ENCODE results near the gene CNTN3. TPM values are rescaled to one million over a fixed set of nuclear protein-coding genes. Genes with fewer than 3 reads are reported as not detected.

Gene CNTN3
- total and polyA plus RNA-seq, 2 of the 13 experiments (the other 11 are each of a cell fraction or from before 2014, with no cell fraction given): not detected

- no peak overlapping the region for H2AFZ ChIP-seq (ENCODE audit: low read length)
- H3K27me3 ChIP-seq (ENCODE audit: control insufficient read depth in 1 of 2, insufficient read depth in 2 of 2, low read length in 2 of 2): no peaks in the 10 kb centered on the region; a peak in 1 of 5 replicates
- H3K27ac ChIP-seq (ENCODE audit: extremely low read length, insufficient read depth, low read length): no peak overlapping the region
- H3K9me3 ChIP-seq (ENCODE audit: low read length): no peaks in the 10 kb centered on the region
- FAIRE-seq (no peak), DNase-seq (ENCODE audit: low spot score) (no peak), ATAC-seq (no peak)
- no peaks in the 10 kb centered on the region for H4K20me1 ChIP-seq (ENCODE audit: insufficient read depth, low read length)
- ChIA-PET CTCF (ENCODE audit: low intra/inter-chr PET ratio, low total read pairs) (no interaction called here), POLR2A (no interaction called here)
- no peaks in the 10 kb centered on the region for H3K36me3 ChIP-seq (replicated peaks in 1 of 2; ENCODE audit: control insufficient read depth in 1 of 2, insufficient read depth in 2 of 2, low read length in 2 of 2)
- H3K4me1 ChIP-seq (ENCODE audit: insufficient read depth, low read length): no peaks in the 10 kb centered on the region
- WGBS (ENCODE audit: low lambda C conversion rate): 0% methylated on average over 1 of the region's 1 CpG
- TF ChIP-seq, protein P1, sequence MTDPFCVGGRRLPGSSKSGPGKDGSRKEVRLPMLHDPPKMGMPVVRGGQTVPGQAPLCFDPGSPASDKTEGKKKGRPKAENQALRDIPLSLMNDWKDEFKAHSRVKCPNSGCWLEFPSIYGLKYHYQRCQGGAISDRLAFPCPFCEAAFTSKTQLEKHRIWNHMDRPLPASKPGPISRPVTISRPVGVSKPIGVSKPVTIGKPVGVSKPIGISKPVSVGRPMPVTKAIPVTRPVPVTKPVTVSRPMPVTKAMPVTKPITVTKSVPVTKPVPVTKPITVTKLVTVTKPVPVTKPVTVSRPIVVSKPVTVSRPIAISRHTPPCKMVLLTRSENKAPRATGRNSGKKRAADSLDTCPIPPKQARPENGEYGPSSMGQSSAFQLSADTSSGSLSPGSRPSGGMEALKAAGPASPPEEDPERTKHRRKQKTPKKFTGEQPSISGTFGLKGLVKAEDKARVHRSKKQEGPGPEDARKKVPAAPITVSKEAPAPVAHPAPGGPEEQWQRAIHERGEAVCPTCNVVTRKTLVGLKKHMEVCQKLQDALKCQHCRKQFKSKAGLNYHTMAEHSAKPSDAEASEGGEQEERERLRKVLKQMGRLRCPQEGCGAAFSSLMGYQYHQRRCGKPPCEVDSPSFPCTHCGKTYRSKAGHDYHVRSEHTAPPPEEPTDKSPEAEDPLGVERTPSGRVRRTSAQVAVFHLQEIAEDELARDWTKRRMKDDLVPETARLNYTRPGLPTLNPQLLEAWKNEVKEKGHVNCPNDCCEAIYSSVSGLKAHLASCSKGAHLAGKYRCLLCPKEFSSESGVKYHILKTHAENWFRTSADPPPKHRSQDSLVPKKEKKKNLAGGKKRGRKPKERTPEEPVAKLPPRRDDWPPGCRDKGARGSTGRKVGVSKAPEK (CRISPR knock-in tag; IDR thresholded peaks at IDR 0.05; ENCODE audit: borderline replicate concordance): no peak
- TF ChIP-seq TAF1 (CRISPR knock-in tag; IDR thresholded peaks at IDR 0.05): no peak
- BruUV-seq (replicated peaks): no TSS peak
- no peak overlapping the region for H3K4me2 ChIP-seq (ENCODE audit: low read depth, low read length)
- no peak overlapping the region for H3K9ac ChIP-seq (ENCODE audit: insufficient read depth, low read depth, low read length)
- in situ Hi-C loops (cut with HindIII; ENCODE audit: extremely low pct_ligation_motif_present, low pct_unique_long_range_greater_than_20kb): no loop called here
- intact Hi-C loops (cut with micrococcal nuclease; ENCODE audit: unreplicated experiment): no loop called here
- no peak overlapping the region for H3K4me3 ChIP-seq (replicated peaks in 1 of 3; ENCODE audit: insufficient read depth in 1 of 3, low read depth in 2 of 3, low read length in 3 of 3)
- no peaks in the 10 kb centered on the region for H3K79me2 ChIP-seq (ENCODE audit: insufficient read depth, low read length)
Measured at GRCh38 chr3:74621581-74621980, 7.1 kb upstream of the CNTN3 start.

- in situ Hi-C loops (cut with HindIII; ENCODE audit: extremely low pct_ligation_motif_present, low pct_unique_long_range_greater_than_20kb) (loop anchor here (10.0 kb wide), 1 partner anchor 63 kb away; no protein-coding TSS in a partner anchor), intact Hi-C loops (cut with micrococcal nuclease; ENCODE audit: unreplicated experiment) (no loop called here)
- no peaks in the 10 kb centered on the region for H3K9me3 ChIP-seq (ENCODE audit: low read length)
- ATAC-seq: no peak
- H3K27me3 ChIP-seq (ENCODE audit: control insufficient read depth in 1 of 2, insufficient read depth in 2 of 2, low read length in 2 of 2): no peaks in the 10 kb centered on the region; a peak in 1 of 5 replicates
- H3K79me2 ChIP-seq (ENCODE audit: insufficient read depth, low read length): no peaks in the 10 kb centered on the region
- H3K9ac ChIP-seq (ENCODE audit: insufficient read depth, low read depth, low read length): no peak overlapping the region
- no peaks in the 10 kb centered on the region for H3K36me3 ChIP-seq (replicated peaks in 1 of 2; ENCODE audit: control insufficient read depth in 1 of 2, insufficient read depth in 2 of 2, low read length in 2 of 2)
- H3K4me1 ChIP-seq (ENCODE audit: insufficient read depth, low read length): no peaks in the 10 kb centered on the region
- H4K20me1 ChIP-seq (ENCODE audit: insufficient read depth, low read length): no peaks in the 10 kb centered on the region
- POLR2A ChIA-PET: no interaction called here
- BruUV-seq (replicated peaks): no TSS peak
- no peak overlapping the region for H3K4me3 ChIP-seq (replicated peaks in 1 of 3; ENCODE audit: insufficient read depth in 1 of 3, low read depth in 2 of 3, low read length in 3 of 3)
- 14% methylated on average over 3 of the region's 3 CpGs for WGBS (ENCODE audit: low lambda C conversion rate)
- no peak for FAIRE-seq
- CTCF ChIA-PET (ENCODE audit: low intra/inter-chr PET ratio, low total read pairs): no interaction called here
- H3K4me2 ChIP-seq (ENCODE audit: low read depth, low read length): no peak overlapping the region
- no peak overlapping the region for H2AFZ ChIP-seq (ENCODE audit: low read length)
- no peak overlapping the region for H3K27ac ChIP-seq (ENCODE audit: extremely low read length, insufficient read depth, low read length)
- DNase-seq (ENCODE audit: low spot score): no peak
- TF ChIP-seq SOX5 (CRISPR knock-in tag; IDR thresholded peaks at IDR 0.05; ENCODE audit: borderline replicate concordance): no peak
- TF ChIP-seq HCFC1 (IDR thresholded peaks at IDR 0.05; ENCODE audit: low read depth, low read length): no peak
- TF ChIP-seq MIER3 (CRISPR knock-in tag; IDR thresholded peaks at IDR 0.05; ENCODE audit: borderline replicate concordance): no peak
- no peak for TF ChIP-seq HOMEZ (CRISPR knock-in tag; IDR thresholded peaks at IDR 0.05; ENCODE audit: low read depth)
- TF ChIP-seq IKZF4 (CRISPR knock-in tag; IDR thresholded peaks at IDR 0.05; ENCODE audit: borderline replicate concordance, low read depth, not compliant biosample characterization): no peak
- TF ChIP-seq, protein P2, sequence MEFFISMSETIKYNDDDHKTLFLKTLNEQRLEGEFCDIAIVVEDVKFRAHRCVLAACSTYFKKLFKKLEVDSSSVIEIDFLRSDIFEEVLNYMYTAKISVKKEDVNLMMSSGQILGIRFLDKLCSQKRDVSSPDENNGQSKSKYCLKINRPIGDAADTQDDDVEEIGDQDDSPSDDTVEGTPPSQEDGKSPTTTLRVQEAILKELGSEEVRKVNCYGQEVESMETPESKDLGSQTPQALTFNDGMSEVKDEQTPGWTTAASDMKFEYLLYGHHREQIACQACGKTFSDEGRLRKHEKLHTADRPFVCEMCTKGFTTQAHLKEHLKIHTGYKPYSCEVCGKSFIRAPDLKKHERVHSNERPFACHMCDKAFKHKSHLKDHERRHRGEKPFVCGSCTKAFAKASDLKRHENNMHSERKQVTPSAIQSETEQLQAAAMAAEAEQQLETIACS (CRISPR knock-in tag; IDR thresholded peaks at IDR 0.05): no peak
- no peak for TF ChIP-seq ZFP36L1 (CRISPR knock-in tag; IDR thresholded peaks at IDR 0.05)
- TF ChIP-seq ZGPAT (CRISPR knock-in tag; IDR thresholded peaks at IDR 0.05): no peak
- no peak for TF ChIP-seq HOXA5 (CRISPR knock-in tag; IDR thresholded peaks at IDR 0.05)
- no peak for TF ChIP-seq ZNF143 (CRISPR knock-in tag; IDR thresholded peaks at IDR 0.05)
- TF ChIP-seq PHF8 (CRISPR knock-in tag; IDR thresholded peaks at IDR 0.05): no peak
Measured at GRCh38 chr3:74617776-74618175, 3.3 kb upstream of the CNTN3 start.

Measured in HepG2 (cell line).